Heart left ventricle (tissue), 13 donors: ENCODE measurements around the gene BTBD8.

Source experiments
- CTCF ChIP-seq, 12 donors: fragments of 200-600 bp; sonication (generic) in 4 of 12; IDR thresholded peaks; one replicate each; pipeline versions ENCODE4 v1.5.0 to v1.8.0; 2018 to 2022; ENCODE audit warnings: antibody characterized with exemption in 12 of 12, mild to moderate bottlenecking in 5 of 12
- POLR2A ChIP-seq, 2 donors: fragments of 450-650 bp; IDR thresholded peaks; one replicate each; pipeline ENCODE4 v1.6.1; 2017; ENCODE audit warnings: antibody characterized with exemption in 2 of 2, mild to moderate bottlenecking in 2 of 2, moderate library complexity in 2 of 2
- donor health status: ischemic (EF 13 %, LVEDD 7.1; RV severe dilation, severe dysfunction).
- donor health status: DM: no; HTN: yes; CAD: no.
- donor health status: DM: no; HTN: no; CAD: no.
- donor health status: ischemic (EF 25% LVEDD 6.9; RV normal size, moderate dysfunction).
- donor health status: ischemic (EF 25% LVEDD 5.7; RV mildly dilated, moderate dysfunction).
- donor health status: ischemic (EF 35%, LVEDD 5.7; RV mildly dilated, moderate dysfunction).
- donor health status: nonischemic (EF 11% LVEDD 7.7; RV severe dilation, severe dysfunction).
- donor health status: DM: yes; HTN: yes; CAD: no.
- donor health status: PGD.
- donor health status: ischemic (EF 29% LVEDD 5.4; RV normal size, mild dysfunction).
- donor health status: nonischemic (EF 23%, LVEDD 6.1; RV moderate dilation, normal function).

- no peak for TF ChIP-seq CTCF (IDR thresholded peaks at IDR 0.05)
- no peak for TF ChIP-seq POLR2A (IDR thresholded peaks at IDR 0.05)
These were observed 45.9 kb downstream of the BTBD8 start for GRCh38 chr1:92126088-92126487.
